Kidney epithelial cell (primary cell): ENCODE results near the gene SLC36A1. TPM values are rescaled to one million over a fixed set of nuclear protein-coding genes. Genes with fewer than 3 reads are reported as not detected.

Experiments used
- DNase-seq: peaks from one replicate; pipeline ENCODE4 v3.0.0-alpha.2; 2010; ENCODE audit warnings: low read depth
- H3K27me3 ChIP-seq: 2 replicates; pipeline ENCODE4 v1.6.0; 2011; ENCODE audit warnings: low read length; ENCODE audit not compliant: control insufficient read depth, insufficient read depth
- H3K36me3 ChIP-seq: 2 replicates; pipeline ENCODE4 v1.5.1; 2011; ENCODE audit warnings: low read length; ENCODE audit not compliant: control insufficient read depth, insufficient read depth
- H3K4me3 ChIP-seq: 2 replicates; pipeline ENCODE4 v1.5.1; 2011; ENCODE audit warnings: low read depth, mild to moderate bottlenecking, control low read depth, low read length
- total RNA-seq: library from RNA; depleted of rRNA; stranded (reverse); fragments of >200 nt; gene quantifications from 2 replicates; pipeline ENCODE4 v1.2.3, GENCODE V29; 2015
- TF ChIP-seq, protein P1 (sequence below): IDR thresholded peaks from 2 replicates; pipeline ENCODE4 v1.5.1; 2011; ENCODE audit warnings: mild to moderate bottlenecking, moderate library complexity, low read length, control low read depth, inconsistent platforms; ENCODE audit not compliant: insufficient read depth, poor library complexity, severe bottlenecking

Gene SLC36A1
- total RNA-seq, 1 donor from 2014 or later: 13.8 TPM

DNA sequence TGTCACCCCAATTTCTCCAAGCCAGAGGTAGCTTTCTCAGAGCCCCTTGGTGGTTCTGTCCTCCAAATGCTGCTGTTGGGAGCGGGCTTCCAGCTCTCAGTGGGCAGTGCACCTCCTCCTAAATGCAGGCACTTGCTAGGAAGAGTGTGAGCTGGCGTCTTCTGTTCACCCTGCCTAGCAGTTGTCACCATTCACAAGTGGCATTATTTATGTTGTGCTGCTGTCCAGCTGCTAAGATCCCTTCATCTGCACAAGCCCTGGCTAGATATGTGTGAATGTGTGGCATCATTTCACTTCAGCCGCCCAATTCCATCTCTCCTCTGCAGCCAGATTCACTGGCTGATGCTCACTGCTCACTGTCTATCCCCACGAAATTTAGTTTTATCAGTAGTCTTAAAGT is 43.7 kb downstream of the SLC36A1 start:
- H3K36me3 ChIP-seq: peaks cover 1% of the 10 kb centered on the region
- DNase-seq: no peak
- TF ChIP-seq, protein P1, sequence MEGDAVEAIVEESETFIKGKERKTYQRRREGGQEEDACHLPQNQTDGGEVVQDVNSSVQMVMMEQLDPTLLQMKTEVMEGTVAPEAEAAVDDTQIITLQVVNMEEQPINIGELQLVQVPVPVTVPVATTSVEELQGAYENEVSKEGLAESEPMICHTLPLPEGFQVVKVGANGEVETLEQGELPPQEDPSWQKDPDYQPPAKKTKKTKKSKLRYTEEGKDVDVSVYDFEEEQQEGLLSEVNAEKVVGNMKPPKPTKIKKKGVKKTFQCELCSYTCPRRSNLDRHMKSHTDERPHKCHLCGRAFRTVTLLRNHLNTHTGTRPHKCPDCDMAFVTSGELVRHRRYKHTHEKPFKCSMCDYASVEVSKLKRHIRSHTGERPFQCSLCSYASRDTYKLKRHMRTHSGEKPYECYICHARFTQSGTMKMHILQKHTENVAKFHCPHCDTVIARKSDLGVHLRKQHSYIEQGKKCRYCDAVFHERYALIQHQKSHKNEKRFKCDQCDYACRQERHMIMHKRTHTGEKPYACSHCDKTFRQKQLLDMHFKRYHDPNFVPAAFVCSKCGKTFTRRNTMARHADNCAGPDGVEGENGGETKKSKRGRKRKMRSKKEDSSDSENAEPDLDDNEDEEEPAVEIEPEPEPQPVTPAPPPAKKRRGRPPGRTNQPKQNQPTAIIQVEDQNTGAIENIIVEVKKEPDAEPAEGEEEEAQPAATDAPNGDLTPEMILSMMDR: no peak

DNA sequence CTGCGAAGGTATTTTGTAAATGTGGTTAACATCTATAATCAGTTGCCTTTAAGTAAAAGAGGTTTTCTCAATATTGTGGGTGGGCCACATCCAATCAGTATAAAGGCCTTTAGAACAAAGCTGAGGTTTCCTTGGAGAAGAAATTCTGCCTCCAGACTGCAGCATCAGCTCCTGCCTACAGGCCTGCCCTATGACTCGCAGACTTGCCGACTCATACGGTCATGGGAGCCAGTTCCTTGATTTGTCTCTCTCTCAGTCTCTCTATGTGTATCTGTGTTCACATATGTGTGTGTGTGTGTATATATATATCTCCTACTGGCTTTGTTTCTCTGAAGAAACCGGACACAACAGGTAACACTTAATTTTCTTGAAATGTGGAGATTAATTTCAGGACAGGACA is 45.3 kb downstream of the SLC36A1 start:
- TF ChIP-seq, protein P1: no peak
- no peak for DNase-seq
- H3K4me3 ChIP-seq: no peak overlapping the region
- no peaks in the 10 kb centered on the region for H3K27me3 ChIP-seq
- peaks cover 1% of the 10 kb centered on the region for H3K36me3 ChIP-seq

More for the DNA sequence above, 43.7 kb downstream of the SLC36A1 start:
- H3K27me3 ChIP-seq: no peaks in the 10 kb centered on the region
- H3K4me3 ChIP-seq: no peak overlapping the region

DNA sequence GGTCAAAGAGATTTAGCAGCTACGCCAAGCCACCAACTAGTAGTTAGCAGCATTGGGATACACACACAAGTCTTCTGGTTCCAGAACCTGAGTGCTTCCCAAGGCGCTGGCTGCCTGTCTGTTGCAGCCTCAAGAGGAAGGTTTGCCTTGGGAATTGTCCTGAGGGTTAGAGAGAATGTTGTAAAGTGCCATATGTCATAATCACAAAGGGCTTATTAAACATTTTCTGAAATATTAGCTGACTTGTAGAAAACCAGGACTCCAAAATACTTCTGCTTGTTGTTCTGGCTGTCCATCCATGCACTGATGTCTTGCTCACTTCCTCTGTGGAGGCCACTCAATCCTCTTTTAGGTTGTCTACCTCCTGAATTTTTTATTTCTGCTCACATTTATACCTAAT is 46.3 kb downstream of the SLC36A1 start:
- Histone ChIP-seq H3K36me3 (no peaks in the 10 kb centered on the region), H3K27me3 (no peaks in the 10 kb centered on the region), H3K4me3 (no peak overlapping the region)
- DNase-seq: no peak
- TF ChIP-seq, protein P1: no peak

DNA sequence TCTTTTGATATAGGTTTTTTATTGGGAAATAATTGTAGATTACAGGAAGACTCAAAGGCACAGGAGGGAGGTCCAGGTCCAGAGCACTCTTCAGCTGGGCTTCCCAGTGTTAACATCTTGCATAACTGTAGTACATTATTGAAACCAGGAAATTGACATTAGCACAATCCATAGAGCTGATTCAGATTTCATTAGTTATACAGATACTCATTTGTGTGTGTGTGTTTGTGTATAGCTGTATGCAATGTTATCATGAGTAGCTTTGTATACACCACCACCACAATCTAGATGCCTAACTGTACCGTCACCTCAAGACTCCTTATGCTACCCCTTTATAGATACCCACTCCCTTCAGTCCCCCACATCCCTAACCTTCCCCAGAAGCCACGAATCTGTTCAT is 47.9 kb downstream of the SLC36A1 start:
- Histone ChIP-seq H3K27me3 (no peaks in the 10 kb centered on the region), H3K36me3 (no peaks in the 10 kb centered on the region), H3K4me3 (no peak overlapping the region)
- DNase-seq: no peak
- TF ChIP-seq, protein P1: no peak

DNA sequence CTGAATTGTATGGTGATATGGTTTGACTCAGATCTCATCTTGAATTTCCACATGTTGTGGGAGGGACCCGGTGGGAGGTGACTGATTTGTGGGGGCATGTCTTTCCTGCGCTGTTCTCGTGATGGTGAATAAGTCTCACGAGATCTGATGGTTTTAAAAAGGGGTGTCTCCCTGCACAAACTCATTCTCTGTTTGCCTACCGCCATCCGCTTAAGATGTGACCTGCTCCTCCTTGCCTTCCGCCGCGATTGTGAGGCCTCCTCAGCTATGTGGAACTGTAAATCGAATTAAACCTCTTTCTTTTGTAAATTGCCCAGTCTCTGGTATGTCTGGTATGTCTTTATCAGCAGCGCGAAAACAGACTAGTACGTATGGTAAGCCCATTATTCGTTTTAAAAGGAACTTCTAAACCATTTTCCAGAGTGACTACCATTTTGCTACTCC is 48.7 kb downstream of the SLC36A1 start:
- Histone ChIP-seq H3K27me3 (no peaks in the 10 kb centered on the region), H3K4me3 (no peak overlapping the region), H3K36me3 (no peaks in the 10 kb centered on the region)
- TF ChIP-seq, protein P1: no peak
- no peak for DNase-seq

DNA sequence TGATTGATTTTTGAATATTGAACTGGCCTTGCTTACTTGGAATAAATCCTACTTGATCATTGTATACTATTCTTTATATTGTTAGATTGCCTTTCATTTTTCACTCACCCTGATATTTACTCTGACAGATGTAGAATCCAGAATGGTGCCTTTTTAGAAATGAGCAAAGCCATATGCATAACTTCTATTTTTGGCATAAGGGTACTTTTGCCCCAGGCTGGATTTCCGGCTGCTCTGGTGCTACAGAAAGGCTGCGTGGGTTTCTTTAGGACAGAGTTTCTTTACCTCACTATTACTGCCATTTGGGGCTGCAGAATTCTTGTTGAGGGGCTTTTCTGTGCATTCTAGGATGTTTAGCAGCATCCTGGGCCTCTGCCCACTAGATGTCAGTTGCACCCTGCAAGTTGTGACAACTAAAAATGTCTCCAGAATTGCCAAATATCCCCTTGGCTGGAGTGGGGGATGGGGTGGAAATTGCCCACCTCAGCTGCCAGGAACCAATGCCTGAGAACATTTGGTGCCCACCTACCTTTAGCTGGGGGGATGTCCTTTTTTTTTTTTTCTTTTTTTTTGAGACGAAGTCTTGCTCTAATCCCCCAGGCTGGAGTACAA is 50.1 kb downstream of the SLC36A1 start:
- no peak for DNase-seq
- Histone ChIP-seq H3K36me3 (no peaks in the 10 kb centered on the region), H3K27me3 (no peaks in the 10 kb centered on the region), H3K4me3 (no peak overlapping the region)
- TF ChIP-seq, protein P1: no peak
